ENCODE results near the gene TRIM43B. TPM values are rescaled to one million over a fixed set of nuclear protein-coding genes. Genes with fewer than 3 reads are reported as not detected.
"Not testable (repeated sequence)": the region's sequence is repeated elsewhere in the genome, so short reads cannot be mapped to it uniquely, and the experiment has no call there.

TRIM43B gene
- not detected for total RNA-seq

- not testable (repeated sequence) for ATAC-seq (replicated peaks in 1 of 2); DNase-seq; H3K9me3 Mint-ChIP-seq; H3K27me3 Mint-ChIP-seq (ENCODE audit: low read depth); H3K27ac Mint-ChIP-seq; H3K4me1 Mint-ChIP-seq (ENCODE audit: low read depth); H3K36me3 Mint-ChIP-seq (ENCODE audit: insufficient read depth in 2 of 2); H3K4me3 Mint-ChIP-seq
These were observed at the start of gene TRIM43B for GRCh38 chr2:95484654-95485053. TSS of gene TRIM43B (minus strand) at chr2:95484754. CDS start at chr2:95482714, 2,040 bp downstream.

DNA sequence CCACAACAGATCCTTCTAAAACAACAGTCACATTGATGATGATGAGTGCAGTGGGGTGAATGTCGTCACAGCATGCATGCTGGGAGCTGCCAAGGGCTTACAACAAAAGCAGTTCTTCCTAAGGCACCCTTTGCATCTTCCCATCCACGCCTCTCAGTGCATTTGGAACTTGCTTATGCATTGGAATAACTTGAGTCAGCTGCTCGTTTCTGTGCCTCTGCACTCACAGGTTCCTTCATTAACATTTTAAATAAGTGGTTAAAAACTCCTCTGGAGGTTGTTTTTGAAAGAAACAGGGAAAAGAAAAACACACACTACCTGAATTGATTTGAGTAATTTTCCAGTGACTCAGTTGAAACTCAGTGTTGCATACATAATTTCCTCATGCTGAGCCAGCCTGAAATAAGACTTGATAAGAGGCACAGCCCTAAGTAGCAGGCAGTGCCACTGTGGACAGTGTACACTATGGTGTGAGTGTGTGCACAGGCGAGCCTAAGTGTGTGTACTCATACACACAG lies 46.8 kb upstream of the TRIM43B start:
- ATAC-seq (replicated peaks in 1 of 2) (peak; percentile 59 to 70), DNase-seq (peak in 1 of 2 donors; percentile 42)
- peaks cover 0 to 4% of the 10 kb centered on the region in 2 donors for H3K9me3 Mint-ChIP-seq
- peaks cover 18% of the 10 kb centered on the region for H3K27me3 Mint-ChIP-seq (ENCODE audit: low read depth)
- peak overlapping the region; percentile 82 for H3K27ac Mint-ChIP-seq
- H3K4me3 Mint-ChIP-seq, result peak overlapping the region; percentile 58 to 73
- H3K36me3 Mint-ChIP-seq (ENCODE audit: insufficient read depth in 2 of 2), result peaks cover 8 to 11% of the 10 kb centered on the region in 2 donors
- H3K4me1 Mint-ChIP-seq (ENCODE audit: low read depth), result peaks cover 32% of the 10 kb centered on the region

GRCh38 chr2:95530734-95531133 lies 46.2 kb upstream of the TRIM43B start:
- peak overlapping the region; percentile 58 to 73 for H3K4me3 Mint-ChIP-seq
- H3K36me3 Mint-ChIP-seq (ENCODE audit: insufficient read depth in 2 of 2), result peaks cover 11 to 12% of the 10 kb centered on the region in 2 donors
- H3K27ac Mint-ChIP-seq, result peak overlapping the region; percentile 82

GRCh38 chr2:95526360-95527341 lies 42.1 kb upstream of the TRIM43B start:
- H3K27ac Mint-ChIP-seq, result peak overlapping the region; percentile 60
- DNase-seq (peak; percentile 59 to 65), ATAC-seq (replicated peaks in 1 of 2) (peak; percentile 38 to 51)
- peaks cover 12 to 15% of the 10 kb centered on the region in 2 donors for H3K36me3 Mint-ChIP-seq (ENCODE audit: insufficient read depth in 2 of 2)
- peaks cover 0 to 3% of the 10 kb centered on the region in 2 donors for H3K9me3 Mint-ChIP-seq
- peaks cover 34% of the 10 kb centered on the region for H3K4me1 Mint-ChIP-seq (ENCODE audit: low read depth)
- no peaks in the 10 kb centered on the region for H3K27me3 Mint-ChIP-seq (ENCODE audit: low read depth)
- H3K4me3 Mint-ChIP-seq, result peak overlapping the region; percentile 95 to 96

More at GRCh38 chr2:95530734-95531133, 46.2 kb upstream of the TRIM43B start:
- ATAC-seq (replicated peaks in 1 of 2) (peak; percentile 89 to 91), DNase-seq (peak; percentile 66 to 81)
- Mint-ChIP-seq H3K9me3 (peaks cover 0 to 4% of the 10 kb centered on the region in 2 donors), H3K4me1 (ENCODE audit: low read depth) (peaks cover 38% of the 10 kb centered on the region), H3K27me3 (ENCODE audit: low read depth) (peaks cover 13% of the 10 kb centered on the region)

GRCh38 chr2:95525294-95526035 lies 40.9 kb upstream of the TRIM43B start:
- DNase-seq (no peak), ATAC-seq (replicated peaks in 1 of 2) (no peak)
- peaks cover 0 to 3% of the 10 kb centered on the region in 2 donors for H3K9me3 Mint-ChIP-seq
- peaks cover 9 to 13% of the 10 kb centered on the region in 2 donors for H3K36me3 Mint-ChIP-seq (ENCODE audit: insufficient read depth in 2 of 2)
- peaks cover 22% of the 10 kb centered on the region for H3K4me1 Mint-ChIP-seq (ENCODE audit: low read depth)
- H3K27me3 Mint-ChIP-seq (ENCODE audit: low read depth), result no peaks in the 10 kb centered on the region
- H3K27ac Mint-ChIP-seq, result peak overlapping the region; percentile 60
- H3K4me3 Mint-ChIP-seq, result peak overlapping the region; percentile 95 to 96

- no peaks in the 10 kb centered on the region for H3K27me3 Mint-ChIP-seq (ENCODE audit: low read depth)
- peak overlapping the region in 1 of 2 donors; percentile 13 for H3K4me3 Mint-ChIP-seq
- peaks cover 0 to 3% of the 10 kb centered on the region in 2 donors for H3K9me3 Mint-ChIP-seq
- ATAC-seq (replicated peaks in 1 of 2) (no peak), DNase-seq (no peak)
- peaks cover 14% of the 10 kb centered on the region for H3K4me1 Mint-ChIP-seq (ENCODE audit: low read depth)
- H3K27ac Mint-ChIP-seq, result no peak overlapping the region
- peaks cover 7 to 9% of the 10 kb centered on the region in 2 donors for H3K36me3 Mint-ChIP-seq (ENCODE audit: insufficient read depth in 2 of 2)
These were observed 39.6 kb upstream of the TRIM43B start for GRCh38 chr2:95524195-95524594.

GRCh38 chr2:95514718-95515117 lies 30.2 kb upstream of the TRIM43B start:
- H3K27ac Mint-ChIP-seq, result no peak overlapping the region
- peaks cover 11% of the 10 kb centered on the region for H3K27me3 Mint-ChIP-seq (ENCODE audit: low read depth)
- ATAC-seq (replicated peaks in 1 of 2) (no peak), DNase-seq (no peak)
- H3K4me3 Mint-ChIP-seq, result no peak overlapping the region
- no peaks in the 10 kb centered on the region for H3K4me1 Mint-ChIP-seq (ENCODE audit: low read depth)
- H3K36me3 Mint-ChIP-seq (ENCODE audit: insufficient read depth in 2 of 2), result no peaks in the 10 kb centered on the region
- H3K9me3 Mint-ChIP-seq, result no peaks in the 10 kb centered on the region

DNA sequence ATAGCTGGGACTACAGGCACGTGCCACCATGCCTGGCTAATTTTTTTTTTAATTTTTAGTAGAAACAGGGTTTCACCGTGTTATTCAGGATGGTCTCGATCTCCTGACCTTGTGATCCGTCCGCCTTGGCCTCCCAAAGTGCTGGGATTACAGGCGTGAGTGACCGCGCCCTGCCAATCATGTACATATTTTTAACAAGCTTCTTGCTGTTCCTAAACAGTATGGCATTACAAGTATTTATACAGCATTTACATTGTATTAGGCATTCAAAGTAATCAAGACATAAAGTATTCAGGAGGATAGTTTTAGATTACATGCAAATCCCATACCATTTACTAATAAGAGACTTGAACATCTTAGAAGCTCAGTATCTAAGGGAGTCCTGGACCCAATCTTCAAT lies 29.7 kb upstream of the TRIM43B start:
- DNase-seq; H3K4me3 Mint-ChIP-seq; ATAC-seq (replicated peaks in 1 of 2); H3K9me3 Mint-ChIP-seq; H3K27ac Mint-ChIP-seq; H3K4me1 Mint-ChIP-seq (ENCODE audit: low read depth); H3K36me3 Mint-ChIP-seq (ENCODE audit: insufficient read depth in 2 of 2): not testable (repeated sequence)
- H3K27me3 Mint-ChIP-seq (ENCODE audit: low read depth), result peaks cover 11% of the 10 kb centered on the region

DNA sequence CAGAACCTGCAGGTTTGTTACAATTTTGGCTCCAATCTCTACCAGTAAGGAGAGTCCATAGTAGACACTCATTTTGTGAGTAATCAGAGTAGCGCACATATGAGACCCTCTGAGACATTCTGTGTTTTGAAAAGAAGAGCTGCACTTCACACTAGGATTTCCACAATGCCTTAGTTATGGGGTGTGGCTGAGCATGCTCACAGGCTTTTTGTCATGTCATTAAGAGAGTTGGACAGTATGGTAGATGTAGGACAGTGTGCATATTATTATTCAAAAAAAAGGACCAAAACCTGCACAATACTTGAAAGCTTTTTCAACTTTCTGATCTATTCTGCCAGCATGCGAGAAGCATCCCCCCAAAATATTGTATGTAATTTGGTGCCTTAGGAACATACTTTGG lies 24.9 kb upstream of the TRIM43B start:
- H3K27me3 Mint-ChIP-seq (ENCODE audit: low read depth), result peaks cover 6% of the 10 kb centered on the region
- no peak for DNase-seq

GRCh38 chr2:95505222-95505621 lies 20.7 kb upstream of the TRIM43B start:
- Mint-ChIP-seq H3K4me3 (no peak overlapping the region), H3K27me3 (ENCODE audit: low read depth) (peaks cover 6% of the 10 kb centered on the region), H3K27ac (no peak overlapping the region), H3K4me1 (ENCODE audit: low read depth) (no peaks in the 10 kb centered on the region), H3K9me3 (no peaks in the 10 kb centered on the region), H3K36me3 (ENCODE audit: insufficient read depth in 2 of 2) (no peaks in the 10 kb centered on the region)
- DNase-seq (no peak), ATAC-seq (replicated peaks in 1 of 2) (no peak)

More for the DNA sequence above, 24.9 kb upstream of the TRIM43B start:
- Mint-ChIP-seq H3K9me3 (no peaks in the 10 kb centered on the region), H3K4me1 (ENCODE audit: low read depth) (no peaks in the 10 kb centered on the region), H3K36me3 (ENCODE audit: insufficient read depth in 2 of 2) (no peaks in the 10 kb centered on the region), H3K27ac (no peak overlapping the region), H3K4me3 (no peak overlapping the region)
- ATAC-seq (replicated peaks in 1 of 2), result no peak

GRCh38 chr2:95500854-95501253 lies 16.3 kb upstream of the TRIM43B start:
- peaks cover 7% of the 10 kb centered on the region for H3K27me3 Mint-ChIP-seq (ENCODE audit: low read depth)
- H3K4me1 Mint-ChIP-seq (ENCODE audit: low read depth), result no peaks in the 10 kb centered on the region
- H3K9me3 Mint-ChIP-seq, result no peaks in the 10 kb centered on the region
- no peak overlapping the region for H3K4me3 Mint-ChIP-seq
- no peak for DNase-seq
- no peak for ATAC-seq (replicated peaks in 1 of 2)
- no peaks in the 10 kb centered on the region for H3K36me3 Mint-ChIP-seq (ENCODE audit: insufficient read depth in 2 of 2)
- H3K27ac Mint-ChIP-seq, result no peak overlapping the region

DNA sequence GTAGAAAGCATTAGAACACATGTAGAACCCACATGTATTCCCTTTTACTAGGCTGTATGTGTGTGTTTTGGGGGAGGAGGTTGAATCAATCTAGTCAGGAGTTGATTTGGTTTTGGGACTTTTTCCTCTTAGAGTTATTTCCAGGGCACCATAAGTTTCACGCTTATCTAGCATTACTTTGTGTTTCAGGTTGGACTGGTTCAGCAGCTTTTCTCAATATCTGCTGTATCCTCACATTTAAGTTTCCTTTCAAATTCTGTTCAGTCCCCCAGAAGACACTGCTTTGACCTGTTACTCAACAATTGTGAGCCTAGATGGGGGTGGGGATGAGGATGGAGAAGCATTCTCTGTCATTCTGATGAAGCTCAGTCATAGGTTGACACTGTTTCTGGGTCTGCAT lies 7.5 kb upstream of the TRIM43B start:
- not testable (repeated sequence) for ATAC-seq (replicated peaks in 1 of 2); H3K4me3 Mint-ChIP-seq; H3K27me3 Mint-ChIP-seq (ENCODE audit: low read depth); H3K4me1 Mint-ChIP-seq (ENCODE audit: low read depth); H3K27ac Mint-ChIP-seq; H3K9me3 Mint-ChIP-seq; H3K36me3 Mint-ChIP-seq (ENCODE audit: insufficient read depth in 2 of 2); DNase-seq

DNA sequence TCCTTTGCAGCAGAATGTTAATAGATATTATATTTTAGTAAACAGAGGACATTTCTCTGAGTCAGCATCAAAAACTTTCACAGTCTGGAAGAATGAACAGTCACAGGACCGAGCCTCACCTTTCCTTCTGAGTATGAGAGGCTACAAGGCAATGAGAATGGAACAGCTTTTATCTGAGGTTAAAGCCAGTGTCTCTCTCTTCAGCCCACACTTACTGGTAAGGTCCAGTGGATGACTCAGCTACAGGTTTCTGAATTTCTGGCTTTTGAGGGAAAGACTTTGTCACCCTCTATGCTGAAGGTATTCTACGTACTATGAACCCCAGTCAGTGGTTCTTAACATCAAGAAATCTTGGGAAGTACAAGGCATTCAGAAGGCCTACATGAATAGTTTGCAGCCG lies 9.5 kb downstream of the TRIM43B start:
- H3K4me3 Mint-ChIP-seq; H3K4me1 Mint-ChIP-seq (ENCODE audit: low read depth); DNase-seq; H3K27ac Mint-ChIP-seq; H3K9me3 Mint-ChIP-seq; H3K27me3 Mint-ChIP-seq (ENCODE audit: low read depth); H3K36me3 Mint-ChIP-seq (ENCODE audit: insufficient read depth in 2 of 2): not testable (repeated sequence)
- ATAC-seq (replicated peaks in 1 of 2), result peak in 1 of 2 donors; percentile 55

All from activated T-cell treated with anti-CD3 and anti-CD28 coated beads, Interleukin-2, amount 50 U/mL, for 72 hours (primary cell).